HG03175 (cell line): ENCODE data around the gene ZCRB1.
"Not testable (repeated sequence)": the region's sequence is repeated elsewhere in the genome, so short reads cannot be mapped to it uniquely, and the experiment has no call there.

Experiments used
- ATAC-seq: cut with Tn5 transposase; IDR thresholded peaks from one replicate; pipeline ENCODE4 v1.9.1; 2021; ENCODE audit warnings: mild to moderate bottlenecking, moderate library complexity; ENCODE audit not compliant: unreplicated experiment

Gene ZCRB1

DNA sequence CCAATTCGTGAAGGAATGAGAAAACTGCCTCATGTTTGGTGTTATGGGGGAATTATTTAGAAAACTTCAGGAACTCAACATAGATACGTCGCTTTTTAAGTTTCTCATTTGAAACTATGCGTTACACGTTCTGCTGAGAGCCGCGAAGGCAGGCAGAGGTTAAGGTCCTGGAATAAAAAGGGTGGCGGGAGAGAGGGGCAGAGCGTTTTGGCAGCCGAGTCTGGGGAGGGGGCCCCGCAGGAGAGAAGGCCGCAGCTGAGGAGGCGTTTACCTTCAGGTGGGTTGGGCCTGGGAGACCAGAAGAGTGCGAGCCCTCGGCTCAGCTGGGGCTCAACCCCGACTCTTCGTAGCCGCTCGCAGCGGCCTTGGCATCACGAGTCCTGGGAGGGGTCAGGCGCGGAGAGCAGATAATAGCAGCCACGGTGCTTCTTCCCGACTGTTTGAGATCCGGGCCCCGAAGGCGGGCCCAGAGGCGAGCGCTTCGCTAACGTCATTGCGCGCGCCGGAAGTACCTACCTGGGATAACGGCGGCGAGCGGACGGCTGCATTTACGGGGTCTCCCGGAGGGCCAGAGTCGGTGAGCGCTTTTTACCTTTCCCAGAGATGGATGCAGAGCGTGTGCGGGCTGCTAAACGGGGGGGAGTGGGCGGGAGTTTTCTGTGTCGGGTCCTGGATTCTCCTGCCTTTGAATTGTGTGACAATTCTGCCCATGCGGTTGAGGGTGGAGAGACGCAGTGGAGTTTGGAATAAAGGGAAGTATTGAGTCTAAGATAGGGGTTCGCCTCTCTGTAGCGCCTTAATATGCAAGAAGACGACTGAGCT lies at the start of gene ZCRB1, which contains the start of gene PPHLN1:
Gene ZCRB1 (minus strand): TSS at position 442 of the 822 bp plus-strand sequence. CDS start 1,992 bp downstream, outside the sequence.
Gene PPHLN1 (plus strand): TSS at position 515 of the 822 bp plus-strand sequence. CDS start 9,736 bp downstream, outside the sequence.
- peak; percentile 90 for ATAC-seq

DNA sequence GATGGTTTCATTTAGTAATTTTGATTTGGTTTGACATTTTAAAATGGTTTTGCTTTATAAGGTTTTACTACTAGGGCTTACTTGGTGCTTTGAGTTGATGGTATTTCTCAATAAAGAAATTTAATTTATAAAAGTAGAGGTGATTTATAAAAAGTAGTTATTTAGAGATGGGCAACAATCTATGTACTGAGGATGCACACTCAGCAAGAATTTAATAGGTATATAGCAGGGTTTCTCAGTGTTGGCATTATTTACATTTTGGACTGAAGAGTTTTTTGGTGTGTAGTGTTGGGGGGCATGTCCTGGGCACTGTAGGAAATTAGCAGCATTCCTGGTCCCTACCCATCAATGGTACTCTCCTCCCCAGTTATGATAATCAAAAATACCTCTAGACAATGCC lies 47.8 kb upstream of the ZCRB1 start:
- ATAC-seq: no peak

DNA sequence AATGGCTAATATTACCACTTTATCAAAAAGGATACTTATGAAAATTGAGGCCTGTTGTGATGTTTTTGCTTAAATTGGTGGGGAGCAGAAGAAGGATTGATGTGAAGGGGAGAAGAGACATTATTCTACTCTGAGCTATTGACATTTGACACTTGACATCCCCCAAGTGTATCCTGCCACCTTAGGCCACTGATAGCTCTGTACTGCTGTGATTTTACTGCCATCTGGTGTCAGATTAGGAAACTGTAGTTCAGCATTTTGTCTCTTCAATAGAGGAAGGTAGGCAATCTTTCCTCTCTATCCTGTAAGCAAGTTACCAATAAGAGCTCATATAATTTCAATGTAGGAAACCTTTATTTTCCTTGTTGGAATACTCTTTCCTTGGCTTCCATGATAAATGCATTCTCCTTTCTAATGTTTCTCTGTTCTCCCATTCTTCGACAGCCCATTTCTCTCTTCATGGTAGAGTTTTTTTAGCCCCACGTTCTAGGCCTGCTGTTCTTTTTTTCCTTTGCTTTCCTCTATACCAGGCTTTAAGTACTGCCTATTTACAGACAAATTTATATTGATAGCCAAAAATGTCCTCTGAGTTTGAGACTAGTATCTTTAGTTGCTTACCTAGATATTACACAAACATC lies 46.4 kb upstream of the ZCRB1 start:
- peak; percentile 94 for ATAC-seq

DNA sequence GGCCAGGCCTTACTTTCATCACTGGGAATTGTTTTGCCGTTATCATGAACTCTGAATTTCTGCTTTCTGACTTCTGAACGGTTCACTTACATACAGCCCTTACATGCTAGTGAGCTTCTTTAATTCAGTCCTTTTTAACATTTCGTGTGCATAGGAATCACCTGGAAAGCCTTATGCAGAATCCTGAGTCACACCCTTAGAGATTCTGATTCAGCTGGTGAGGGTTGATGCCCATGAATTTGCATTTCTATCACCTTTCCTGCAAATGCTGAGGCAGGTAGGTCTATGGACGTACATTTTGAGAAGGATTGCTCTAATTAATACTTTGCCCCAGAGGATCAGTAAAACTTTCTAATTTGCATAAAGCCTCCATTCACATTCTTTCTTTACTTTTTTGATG lies 44.1 kb upstream of the ZCRB1 start:
- no peak for ATAC-seq

- ATAC-seq: no peak
Measured at GRCh38 chr12:42365486-42365885, 39.6 kb upstream of the ZCRB1 start.

- ATAC-seq: no peak
Measured at GRCh38 chr12:42364692-42365091, 38.8 kb upstream of the ZCRB1 start.

- no peak for ATAC-seq
Measured at GRCh38 chr12:42362647-42363260, 36.9 kb upstream of the ZCRB1 start.

DNA sequence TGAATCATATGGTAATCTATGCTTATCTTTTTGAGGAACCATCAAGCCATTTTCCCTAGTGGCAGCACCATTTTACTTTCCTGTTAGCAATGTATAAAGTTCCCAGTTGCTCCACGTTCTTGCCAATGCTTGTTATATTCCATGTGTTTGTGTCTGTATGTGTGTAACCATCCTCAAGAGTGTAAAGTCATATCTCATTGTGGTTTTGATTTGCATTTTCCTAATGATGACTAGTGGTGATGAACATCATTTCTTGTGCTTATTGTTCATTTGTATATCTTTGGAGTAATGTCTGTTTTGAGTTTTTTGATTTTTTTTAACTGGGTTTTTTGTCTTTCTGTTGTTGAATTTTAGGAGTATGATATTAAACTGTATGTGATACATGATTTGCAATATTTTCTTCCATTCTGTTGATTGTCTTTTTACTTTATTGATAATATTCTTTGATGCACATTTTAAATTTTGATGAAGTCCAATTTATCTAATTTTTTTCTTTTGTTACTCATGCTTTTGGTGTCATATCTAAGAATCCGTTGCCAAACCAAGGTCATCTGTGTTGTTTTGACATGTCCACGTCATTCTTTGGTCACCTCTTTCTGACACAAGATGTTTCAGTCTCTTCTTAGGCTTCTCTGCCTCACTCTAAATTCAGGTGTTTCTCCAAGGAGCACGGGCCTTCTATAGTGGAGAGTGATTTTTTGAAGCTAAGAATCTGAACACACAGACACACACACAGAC lies 36.2 kb upstream of the ZCRB1 start:
- no peak for ATAC-seq

DNA sequence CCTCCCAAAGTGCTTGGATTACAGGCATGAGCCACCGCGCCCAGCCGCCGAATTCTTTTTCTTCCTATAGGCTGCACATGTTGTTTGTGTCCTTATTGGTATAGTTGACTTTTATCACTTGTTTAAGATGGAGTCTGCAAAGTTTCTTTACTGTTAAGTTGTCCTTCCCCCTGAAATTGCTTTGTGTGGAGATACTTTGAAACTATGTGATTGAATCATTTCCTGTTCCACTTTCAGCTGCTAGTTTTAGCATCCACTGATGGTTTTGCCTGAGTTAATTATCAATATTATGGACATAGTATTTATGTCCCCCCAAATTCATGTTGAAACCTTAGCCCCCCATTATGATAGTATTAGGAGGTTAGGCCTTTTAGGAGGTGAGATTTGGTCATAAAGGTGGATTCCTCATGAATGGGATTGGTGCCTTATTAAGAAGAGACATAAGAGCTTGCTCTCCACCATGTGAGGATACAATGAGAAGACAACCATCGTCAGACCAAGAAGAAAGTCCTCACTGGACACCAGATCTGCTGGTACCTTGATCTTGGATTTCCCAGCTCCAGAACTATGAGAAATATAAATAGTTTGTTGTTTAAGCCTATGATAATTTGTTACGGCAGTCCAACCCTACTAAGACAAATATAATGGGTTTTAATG lies 35.0 kb upstream of the ZCRB1 start:
- ATAC-seq: peak; percentile 85

DNA sequence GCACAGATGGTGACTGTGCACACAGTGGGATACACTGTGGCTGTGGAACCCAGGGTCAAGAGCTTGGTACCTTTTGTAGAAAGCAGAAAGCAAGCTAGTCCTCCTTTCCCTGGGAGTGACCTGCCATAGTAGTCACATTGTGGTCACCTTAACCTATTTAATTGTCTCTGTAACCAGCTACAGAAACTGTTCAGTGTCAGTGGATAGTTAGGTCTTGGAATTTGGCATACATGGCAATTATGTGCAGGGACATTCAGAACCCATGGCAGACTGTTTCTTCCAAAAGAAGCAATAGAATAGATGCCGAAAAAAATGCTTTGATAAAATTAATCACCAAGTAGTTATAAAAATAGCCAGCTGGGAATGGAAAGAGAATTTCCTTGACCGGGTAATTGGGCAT lies 30.4 kb upstream of the ZCRB1 start:
- no peak for ATAC-seq

DNA sequence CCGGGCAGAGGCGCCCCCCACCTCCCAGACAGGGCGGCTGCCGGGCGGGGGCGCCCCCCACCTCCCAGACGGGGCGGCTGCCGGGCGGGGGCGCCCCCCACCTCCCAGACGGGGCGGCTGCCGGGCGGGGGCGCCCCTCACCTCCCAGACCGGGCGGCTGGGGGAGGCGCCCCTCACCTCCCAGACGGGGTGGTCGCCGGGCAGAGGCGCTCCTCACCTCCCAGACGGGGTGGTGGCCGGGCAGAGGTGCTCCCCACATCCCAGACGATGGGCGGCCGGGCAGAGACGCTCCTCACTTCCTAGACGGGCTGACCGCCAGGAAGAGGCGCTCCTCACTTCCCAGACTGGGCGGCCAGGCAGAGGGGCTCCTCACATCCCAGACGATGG lies 24.1 kb upstream of the ZCRB1 start:
- ATAC-seq: not testable (repeated sequence)

DNA sequence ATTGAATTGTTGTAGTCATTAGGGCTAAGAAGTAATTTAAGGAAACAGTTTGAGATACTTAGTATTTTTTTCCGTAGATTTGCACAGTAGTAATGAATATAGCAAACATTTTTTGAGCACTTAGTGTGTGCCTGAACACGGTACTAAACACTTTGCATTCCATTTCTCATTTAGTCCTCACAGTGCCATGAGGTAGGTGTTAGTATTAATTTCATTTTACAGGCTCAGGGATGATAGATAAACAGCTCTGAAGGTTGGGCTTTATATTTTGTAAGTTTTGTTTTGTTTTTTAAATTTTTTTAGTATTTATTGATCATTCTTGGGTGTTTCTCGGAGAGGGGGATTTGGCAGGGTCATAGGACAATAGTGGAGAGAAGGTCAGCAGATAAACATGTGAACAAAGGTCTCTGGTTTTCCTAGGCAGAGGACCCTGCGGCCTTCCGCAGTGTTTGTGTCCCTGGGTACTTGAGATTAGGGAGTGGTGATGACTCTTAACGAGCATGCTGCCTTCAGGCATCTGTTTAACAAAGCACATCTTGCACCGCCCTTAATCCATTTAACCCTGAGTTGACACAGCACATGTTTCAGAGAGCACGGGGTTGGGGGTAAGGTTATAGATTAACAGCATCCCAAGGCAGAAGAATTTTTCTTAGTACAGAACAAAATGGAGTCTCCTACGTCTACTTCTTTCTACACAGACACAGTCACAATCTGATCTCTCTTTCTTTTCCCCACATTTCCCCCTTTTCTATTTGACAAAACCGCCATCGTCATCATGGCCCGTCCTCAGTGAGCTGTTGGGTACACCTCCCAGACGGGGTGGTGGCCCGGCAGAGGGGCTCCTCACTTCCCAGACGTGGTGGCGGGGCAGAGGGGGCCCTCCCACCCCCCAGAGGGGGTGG lies 23.5 kb upstream of the ZCRB1 start:
- not testable (repeated sequence) for ATAC-seq

GRCh38 chr12:42346403-42347002 lies 20.6 kb upstream of the ZCRB1 start:
- no peak for ATAC-seq

DNA sequence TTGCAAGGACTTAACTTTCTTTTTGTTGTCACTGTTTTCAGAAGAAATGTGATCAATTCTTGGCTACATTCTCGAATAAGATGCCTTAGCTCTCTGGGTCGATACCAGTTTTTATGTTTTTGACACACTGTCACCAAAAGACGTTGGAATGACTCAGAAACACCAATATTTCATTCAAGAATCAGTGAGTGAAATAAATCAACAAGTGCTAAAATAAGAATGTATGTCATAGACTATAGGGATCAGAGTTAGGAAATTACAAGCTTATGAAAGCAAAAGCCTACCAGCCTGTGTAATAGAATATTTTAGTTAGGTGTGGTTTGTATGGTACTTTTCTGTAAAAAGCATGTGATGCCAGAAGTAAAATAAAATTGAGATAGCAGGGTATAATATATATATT lies 17.8 kb upstream of the ZCRB1 start:
- no peak for ATAC-seq

GRCh38 chr12:42342028-42342427 lies 16.1 kb upstream of the ZCRB1 start:
- ATAC-seq: no peak

DNA sequence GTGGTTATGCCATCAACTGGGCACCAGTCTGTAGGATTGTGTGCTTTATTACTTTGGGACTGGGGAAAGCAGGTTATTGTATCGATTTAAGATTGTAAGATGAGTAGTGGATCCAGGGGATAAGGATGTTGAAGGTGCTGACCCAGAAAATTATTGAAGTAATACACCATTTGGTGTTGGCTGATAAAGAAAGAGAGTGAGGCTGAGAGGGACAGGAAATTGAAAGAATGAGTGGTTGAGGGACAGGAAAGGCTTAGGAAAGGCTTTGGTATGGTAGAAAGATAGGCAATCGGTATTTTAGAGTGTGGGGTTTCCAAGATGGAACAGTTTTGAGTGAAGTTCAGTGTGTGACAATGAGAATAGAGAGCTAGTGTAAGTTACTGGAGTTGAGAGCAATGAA lies 12.4 kb upstream of the ZCRB1 start:
- no peak for ATAC-seq

- ATAC-seq: no peak
Measured at GRCh38 chr12:42336286-42336685, 10.4 kb upstream of the ZCRB1 start.

DNA sequence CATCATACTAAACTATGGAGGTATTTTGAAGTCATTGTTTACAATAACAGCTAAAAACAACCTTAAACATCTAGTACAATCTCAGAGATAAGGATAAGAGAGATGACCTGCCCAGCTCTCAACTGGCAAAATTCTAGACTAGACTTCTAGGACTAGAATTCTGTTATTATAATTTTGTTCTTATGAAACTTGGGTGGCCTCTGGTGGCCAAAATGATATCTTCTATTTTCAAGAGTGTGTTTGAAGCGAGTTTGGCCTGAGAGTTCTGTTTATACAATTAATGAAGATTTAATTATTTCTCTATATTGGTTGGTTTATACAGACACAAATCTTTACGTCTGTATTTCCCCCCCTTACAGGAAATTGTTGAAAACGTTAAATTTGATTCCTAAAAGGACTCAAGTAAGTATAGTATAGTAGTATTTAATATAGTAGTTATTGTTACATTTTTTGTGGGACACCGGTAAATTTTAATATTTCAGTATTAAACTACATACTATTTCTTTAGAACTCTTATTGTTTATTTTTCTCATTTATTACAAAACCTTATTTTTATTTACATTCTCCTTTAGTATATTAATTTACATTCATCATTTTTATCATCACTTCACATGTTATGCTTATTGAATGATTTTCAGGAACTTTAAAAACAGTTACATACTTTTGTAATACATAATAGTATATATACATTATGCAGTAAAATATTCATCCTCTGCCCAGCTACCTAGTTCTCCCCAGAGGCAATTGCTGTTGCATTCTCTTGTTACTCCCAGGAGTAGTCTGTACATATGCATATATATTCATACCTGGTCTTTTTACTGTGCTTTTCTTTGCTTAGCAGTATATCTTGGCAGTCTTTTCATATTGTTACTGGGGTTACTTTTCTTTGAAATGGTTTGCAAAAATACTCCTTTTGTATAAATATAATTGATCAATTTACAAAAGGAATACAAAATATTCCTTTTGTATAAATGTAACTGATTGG lies 6.7 kb upstream of the ZCRB1 start:
- peak; percentile 79 for ATAC-seq
